ENCODE measurements around the gene DOK6.

Gene DOK6

GRCh38 chr18:69444221-69444620, 43.5 kb downstream of the DOK6 start:
- no peak for DNase-seq

DNA sequence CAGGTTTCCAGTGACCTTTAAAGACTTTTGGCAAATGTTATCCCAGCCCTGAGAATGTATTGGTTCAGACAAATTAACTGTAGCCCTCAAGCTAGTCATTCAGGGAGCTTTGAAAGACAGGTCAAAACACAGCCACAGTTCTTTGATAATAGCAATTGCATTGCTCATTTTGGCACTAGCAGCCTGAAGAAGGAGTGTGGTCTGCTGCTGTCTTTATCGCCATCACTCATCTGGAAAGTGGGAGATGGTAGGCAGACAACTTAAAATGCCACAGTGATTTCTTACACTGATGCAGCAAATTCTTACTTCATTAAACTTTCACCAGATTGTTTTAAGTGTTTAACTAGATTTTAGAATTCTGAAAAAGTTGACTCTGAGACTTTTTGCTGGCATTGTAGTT, 47.2 kb downstream of the DOK6 start:
- DNase-seq = no peak

- DNase-seq = no peak
Observed at GRCh38 chr18:69455125-69455524, 54.4 kb downstream of the DOK6 start.

- DNase-seq = peak; percentile 59
Observed at GRCh38 chr18:69469444-69469919, 68.8 kb downstream of the DOK6 start.

- no peak for DNase-seq
Observed at GRCh38 chr18:69480460-69480859, 79.8 kb downstream of the DOK6 start.

DNA sequence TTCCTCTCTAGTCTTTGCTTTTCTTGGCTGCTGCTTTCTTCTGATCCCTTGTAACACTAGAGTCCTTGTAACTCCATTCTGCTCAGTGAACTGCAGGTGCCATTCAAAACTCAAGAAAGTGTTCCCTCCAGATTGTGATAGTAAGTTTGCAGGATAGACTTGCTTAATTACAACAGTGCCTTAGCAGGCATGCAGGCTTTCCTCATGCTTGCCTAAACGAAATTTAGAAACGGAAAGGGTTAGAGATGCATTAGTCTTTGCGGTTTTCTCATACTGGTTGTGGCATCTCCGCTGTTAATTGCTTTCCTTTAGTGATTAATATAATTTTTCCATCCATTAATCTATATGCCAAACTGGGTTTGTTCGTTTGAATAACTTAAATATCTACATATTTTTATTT, 82.9 kb downstream of the DOK6 start:
- no peak for DNase-seq

DNA sequence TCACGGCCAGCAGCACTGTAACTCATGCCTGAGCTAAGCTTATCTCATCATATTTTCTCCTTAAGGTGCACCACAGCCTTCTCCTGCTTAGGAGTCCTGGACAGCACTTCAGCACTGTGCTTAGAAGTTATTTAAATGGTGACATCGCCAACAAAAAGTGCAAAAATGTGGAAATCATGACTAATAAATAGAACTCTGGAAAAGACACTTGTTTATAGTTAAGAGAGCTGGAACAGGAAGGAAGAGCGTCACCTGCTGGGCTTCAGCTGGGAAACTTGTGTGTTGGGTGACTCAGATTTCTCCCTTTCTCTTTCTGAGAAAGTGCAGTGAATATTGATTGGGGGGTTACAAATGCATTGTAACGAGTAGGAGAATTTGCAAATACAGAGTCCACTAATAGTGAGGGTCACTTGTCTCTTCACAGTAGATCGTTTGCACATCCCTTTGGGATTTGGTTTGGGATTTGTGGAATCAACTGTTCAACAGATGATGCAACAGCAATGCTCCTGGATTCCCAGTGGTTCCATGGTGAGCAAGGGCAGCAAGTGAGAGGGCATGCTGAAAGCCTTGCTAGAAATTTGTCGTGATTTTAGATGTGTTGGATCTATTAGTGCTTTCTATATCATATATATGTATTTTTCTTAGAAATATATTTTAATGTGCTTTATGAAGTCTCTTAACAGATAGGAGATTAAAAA, 84.2 kb downstream of the DOK6 start:
- DNase-seq = no peak

DNA sequence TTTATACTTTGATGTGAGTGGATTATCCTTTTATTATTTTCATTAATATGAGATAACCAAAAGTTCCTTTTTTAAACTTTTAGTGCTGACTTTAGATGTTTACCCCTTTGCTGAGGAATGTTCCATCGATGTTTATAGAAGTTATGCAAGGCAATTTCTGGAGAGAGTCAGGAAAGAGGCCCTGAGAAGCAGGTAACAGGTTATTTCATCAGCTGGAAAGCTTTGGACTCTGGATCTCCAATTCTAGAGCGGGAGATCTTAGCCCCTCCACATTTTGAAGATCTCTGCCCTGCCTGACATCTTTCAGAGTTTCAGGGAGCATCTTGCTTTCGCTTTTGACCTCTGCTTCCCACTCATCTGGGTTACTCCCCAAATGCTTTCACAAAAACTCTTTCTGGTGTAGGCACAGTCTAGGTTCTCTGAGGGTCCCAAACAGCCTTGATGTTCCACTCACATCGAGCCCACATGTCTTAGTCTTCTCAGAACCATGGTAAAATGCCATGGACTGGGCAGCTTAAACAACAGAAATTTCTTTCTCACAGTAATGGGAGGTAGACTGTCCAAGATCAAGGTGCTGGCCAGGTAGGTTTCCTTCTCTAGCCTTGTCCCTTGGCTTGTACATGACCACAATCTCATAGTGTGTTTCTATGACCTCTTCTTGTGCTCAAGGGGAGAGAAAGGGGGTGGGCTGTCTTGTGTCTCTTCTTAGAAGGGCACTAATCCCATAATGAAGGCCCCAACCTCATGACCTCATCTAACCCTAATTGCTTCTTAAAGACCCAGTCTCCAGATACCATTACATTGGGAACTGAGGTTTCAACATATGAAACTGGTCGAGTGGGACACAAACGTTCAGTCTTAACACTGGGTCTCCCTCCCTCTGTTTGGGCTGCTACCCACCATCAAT, 87.1 kb downstream of the DOK6 start:
- DNase-seq = no peak

GRCh38 chr18:69490072-69490471, 89.4 kb downstream of the DOK6 start:
- no peak for DNase-seq

DNA sequence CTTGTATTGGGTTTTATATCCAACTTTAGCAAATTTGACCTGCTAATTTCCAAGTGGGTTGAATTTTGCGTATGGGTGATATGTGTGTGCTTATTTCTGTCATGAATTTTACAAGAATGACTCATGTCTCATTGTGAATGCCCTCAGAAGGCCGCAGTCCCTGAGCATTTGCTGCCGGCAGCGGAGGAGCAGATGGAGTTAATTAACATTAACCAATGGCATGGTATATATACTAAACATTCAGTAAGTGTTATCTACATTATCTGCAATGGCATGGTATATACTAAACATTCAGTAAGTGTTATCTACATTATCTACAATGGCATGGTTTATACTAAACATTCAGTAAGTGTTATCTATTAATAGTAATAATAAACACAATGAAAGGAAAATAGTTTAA, 90.1 kb downstream of the DOK6 start:
- DNase-seq = no peak

DNA sequence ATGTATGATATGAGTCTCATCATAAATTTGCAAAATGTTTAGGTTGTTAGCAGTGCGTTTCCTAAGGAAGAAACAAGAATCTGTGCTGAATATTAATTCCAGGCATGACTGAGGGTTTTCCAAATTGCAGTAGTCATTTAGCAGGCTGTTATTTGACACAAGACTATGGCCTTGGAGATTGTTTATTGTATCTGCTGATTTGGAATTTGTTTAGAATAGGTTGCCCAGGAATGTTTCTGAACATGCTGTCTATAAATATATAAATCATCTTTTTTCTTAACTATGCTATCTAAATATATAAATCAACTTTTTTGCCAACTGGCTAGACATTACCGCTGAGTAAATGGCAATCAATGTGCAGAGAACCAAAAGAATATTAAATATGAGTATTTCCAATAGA, 90.9 kb downstream of the DOK6 start:
- DNase-seq = no peak

- DNase-seq = no peak
Observed at GRCh38 chr18:69492861-69493260, 92.2 kb downstream of the DOK6 start.

GRCh38 chr18:69494841-69495240, 94.2 kb downstream of the DOK6 start:
- no peak for DNase-seq

GRCh38 chr18:69495338-69495737, 94.7 kb downstream of the DOK6 start:
- DNase-seq = no peak

DNA sequence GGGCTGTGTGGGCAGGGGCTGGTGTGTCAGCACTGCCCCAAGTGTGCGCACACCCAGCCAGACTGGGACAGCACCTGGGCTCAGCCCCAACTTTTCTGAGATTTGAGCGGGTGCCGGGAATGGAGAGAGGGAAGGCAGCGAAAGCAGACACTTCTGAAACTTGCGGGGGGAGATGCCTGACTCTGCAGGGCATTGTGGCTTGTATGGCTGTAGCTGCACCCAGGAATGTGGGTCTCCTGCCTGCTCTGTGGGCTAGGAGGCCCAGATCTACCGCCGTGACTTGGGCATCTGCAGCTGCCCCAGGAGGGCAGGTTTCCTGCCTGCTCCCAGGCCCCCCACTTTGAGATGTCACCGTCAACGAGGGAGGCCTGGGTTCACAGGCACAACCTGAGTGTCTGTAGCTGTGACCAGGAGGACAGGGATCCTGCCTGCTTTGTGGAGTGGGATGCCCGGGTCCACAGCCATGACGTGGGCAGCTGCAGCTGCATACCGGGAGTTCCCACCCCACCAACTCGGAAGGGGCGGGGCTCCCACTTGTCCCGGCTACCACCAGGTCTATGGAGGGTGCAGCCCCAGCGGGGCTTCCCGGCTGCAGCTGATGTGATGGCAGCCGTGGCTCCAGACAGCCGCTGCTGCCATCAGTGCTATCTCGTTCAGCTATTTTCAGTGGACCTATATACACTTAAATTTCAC, 95.3 kb downstream of the DOK6 start:
- no peak for DNase-seq

- DNase-seq = no peak
Observed at GRCh38 chr18:69518989-69519388, 118.3 kb downstream of the DOK6 start.

DNA sequence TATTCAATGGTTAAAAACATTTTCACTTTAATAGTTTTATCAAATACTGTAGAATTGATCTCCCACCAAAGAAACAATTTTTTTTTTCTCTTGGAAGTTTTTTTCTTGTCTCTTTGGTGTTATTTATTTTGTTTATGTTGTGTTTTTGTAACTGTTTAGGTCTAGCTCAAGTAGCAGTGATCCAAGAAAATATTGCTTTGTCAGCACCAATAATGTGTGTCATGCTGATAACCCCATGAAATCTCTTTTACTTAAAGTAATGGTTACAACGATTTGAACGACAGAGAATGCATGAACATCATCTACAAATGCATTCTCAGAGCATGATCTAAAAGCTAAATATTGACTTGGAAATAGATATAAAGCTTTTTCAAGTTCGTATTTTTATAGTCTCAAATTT, 122.9 kb downstream of the DOK6 start:
- no peak for DNase-seq

DNA sequence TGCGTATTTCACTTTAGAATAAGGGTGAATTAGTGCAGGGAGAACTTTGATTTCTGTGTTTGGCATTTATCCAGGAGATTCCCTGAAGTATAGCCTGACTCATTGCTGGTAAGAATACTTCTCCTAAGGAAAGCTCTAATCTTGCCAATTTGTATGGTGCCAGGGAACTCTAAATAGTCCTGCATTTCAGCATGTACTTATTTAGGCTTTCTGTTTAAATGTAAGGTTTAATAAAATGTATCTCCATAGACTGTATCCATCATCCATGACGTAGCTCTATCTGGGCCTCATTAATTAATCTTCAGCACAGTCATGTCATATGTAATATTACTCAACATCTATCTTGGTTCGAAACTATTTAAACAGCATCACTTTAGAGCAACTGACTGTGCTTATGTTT, 127.7 kb downstream of the DOK6 start:
- DNase-seq = no peak

DNA sequence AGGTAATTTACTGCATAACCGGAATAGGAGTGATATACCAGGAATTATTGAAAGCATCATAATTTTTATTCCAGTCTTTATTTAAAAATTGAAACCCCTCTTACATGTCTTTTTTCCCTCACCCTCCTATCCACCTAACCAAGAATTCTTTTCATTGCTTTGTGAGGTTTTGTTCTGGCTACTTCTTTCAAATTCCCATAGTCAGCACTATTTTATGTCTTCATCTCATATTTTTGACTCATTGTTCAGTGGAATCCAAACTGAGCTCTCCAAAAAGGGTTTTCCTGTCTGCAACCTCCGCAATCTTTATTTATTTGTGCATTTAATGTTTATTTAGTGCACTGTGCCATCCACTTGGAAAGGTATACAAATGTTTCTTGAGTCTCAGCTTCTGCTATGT, 128.5 kb downstream of the DOK6 start:
- DNase-seq = no peak

DNA sequence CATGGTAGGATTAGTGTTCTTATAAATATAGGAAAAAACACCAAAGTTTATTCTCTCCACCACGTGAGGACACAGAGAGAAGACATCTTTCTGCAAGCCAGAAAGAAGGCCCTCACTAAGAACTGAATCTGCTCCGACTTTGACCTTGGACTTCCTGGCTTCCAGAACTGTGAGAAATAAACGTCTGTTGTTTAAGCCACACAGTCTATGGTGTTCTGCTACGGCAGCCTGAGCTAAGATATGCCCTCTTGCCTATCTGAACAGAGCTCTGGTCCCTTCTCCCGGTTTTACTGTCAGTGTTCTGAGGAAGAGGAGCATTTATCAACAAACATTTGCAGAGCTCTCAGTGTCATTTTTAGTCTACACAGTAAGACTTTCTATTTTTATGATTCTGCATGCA, 131.3 kb downstream of the DOK6 start:
- DNase-seq = no peak

DNA sequence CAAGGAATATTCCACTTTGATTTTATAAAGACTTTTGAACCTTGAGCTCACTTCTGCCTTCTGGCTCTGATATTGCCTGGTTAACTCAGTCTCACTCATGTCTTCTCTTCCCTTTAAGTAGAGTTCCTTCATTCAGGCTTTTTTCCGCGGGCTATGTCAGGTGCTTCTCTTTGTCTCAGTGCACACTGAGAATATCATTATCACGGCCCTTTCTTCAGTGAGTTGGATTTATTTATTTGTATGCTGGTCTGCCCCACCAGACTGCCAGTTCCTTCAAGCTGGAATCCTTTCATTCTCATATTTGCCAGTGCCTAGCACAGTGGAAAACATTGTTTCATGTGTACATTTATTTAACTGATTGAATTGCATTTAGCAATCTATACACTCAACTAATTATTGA, 136.5 kb downstream of the DOK6 start:
- no peak for DNase-seq

GRCh38 chr18:69538849-69539248, 138.2 kb downstream of the DOK6 start:
- DNase-seq = no peak

GRCh38 chr18:69539404-69539803, 138.7 kb downstream of the DOK6 start:
- DNase-seq = no peak

- DNase-seq = no peak
Observed at GRCh38 chr18:69556228-69556627, 155.5 kb downstream of the DOK6 start.
